Measurements from ENCODE around the gene PLEKHJ1.

DNA sequence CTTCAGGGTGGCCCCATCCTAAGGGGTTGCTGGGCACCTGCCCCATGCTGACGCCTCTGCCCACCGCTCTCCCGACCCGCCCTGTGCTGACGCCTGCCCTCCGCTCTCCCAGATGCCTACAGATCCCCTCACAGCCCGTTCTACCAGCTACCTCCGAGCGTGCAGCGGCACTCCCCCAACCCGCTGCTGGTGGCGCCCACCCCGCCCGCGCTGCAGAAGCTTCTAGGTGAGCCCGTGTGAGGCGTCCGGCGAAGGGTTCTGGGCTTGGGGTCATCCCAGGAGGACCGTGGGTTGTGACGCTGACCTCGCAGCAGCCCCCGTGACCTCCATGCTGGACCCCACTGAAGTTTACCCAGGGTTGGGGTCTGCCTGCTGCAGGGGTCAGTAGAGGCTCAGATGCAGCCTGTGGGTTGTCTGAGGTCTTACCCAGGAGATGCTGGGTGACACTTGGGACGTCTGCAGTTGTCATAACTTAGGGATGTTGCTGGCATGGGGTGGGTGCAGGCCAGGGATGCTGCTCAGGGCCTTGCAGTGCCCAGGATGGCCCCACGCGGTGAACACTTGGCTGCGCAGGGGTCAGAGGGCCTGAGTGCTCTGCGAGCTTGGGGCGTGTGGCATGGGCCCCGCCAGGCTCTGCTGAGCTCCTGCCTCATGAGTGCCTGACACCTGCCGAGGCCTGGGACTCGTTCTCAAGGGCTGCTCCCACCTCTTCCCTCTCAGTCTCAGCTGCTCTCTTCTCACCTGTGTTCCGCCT is 25.0 kb downstream of the PLEKHJ1 start:
- TF ChIP-seq, protein P1, sequence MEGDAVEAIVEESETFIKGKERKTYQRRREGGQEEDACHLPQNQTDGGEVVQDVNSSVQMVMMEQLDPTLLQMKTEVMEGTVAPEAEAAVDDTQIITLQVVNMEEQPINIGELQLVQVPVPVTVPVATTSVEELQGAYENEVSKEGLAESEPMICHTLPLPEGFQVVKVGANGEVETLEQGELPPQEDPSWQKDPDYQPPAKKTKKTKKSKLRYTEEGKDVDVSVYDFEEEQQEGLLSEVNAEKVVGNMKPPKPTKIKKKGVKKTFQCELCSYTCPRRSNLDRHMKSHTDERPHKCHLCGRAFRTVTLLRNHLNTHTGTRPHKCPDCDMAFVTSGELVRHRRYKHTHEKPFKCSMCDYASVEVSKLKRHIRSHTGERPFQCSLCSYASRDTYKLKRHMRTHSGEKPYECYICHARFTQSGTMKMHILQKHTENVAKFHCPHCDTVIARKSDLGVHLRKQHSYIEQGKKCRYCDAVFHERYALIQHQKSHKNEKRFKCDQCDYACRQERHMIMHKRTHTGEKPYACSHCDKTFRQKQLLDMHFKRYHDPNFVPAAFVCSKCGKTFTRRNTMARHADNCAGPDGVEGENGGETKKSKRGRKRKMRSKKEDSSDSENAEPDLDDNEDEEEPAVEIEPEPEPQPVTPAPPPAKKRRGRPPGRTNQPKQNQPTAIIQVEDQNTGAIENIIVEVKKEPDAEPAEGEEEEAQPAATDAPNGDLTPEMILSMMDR (conservative IDR thresholded peaks at IDR 0.05): no peak
- no peak for TF ChIP-seq ZFX (IDR thresholded peaks at IDR 0.05)

Data from C4-2B (cell line).